HEK293 (cell line): ENCODE data around the gene RBM45.

ENCODE experiments used
- CTCF ChIP-seq: fragments of 450-650 bp; formaldehyde crosslinking; IDR thresholded peaks from 2 replicates; pipeline ENCODE4 v1.5.1; 2016; ENCODE audit warnings: missing biosample characterization, missing genetic modification characterization
- ZBTB17 ChIP-seq: fragments of 450-650 bp; formaldehyde crosslinking; IDR thresholded peaks from 2 replicates; pipeline ENCODE4 v1.5.1; 2016; ENCODE audit warnings: missing biosample characterization, missing genetic modification characterization
- ZBTB26 ChIP-seq: fragments of 450-650 bp; formaldehyde crosslinking; optimal IDR thresholded peaks from 2 replicates; pipeline ENCODE3; 2016; ENCODE audit warnings: missing biosample characterization, mild to moderate bottlenecking, missing genetic modification characterization
- ZNF174 ChIP-seq: fragments of 450-650 bp; formaldehyde crosslinking; IDR thresholded peaks from 2 replicates; pipeline ENCODE4 v1.5.0; 2017; ENCODE audit warnings: missing biosample characterization, mild to moderate bottlenecking, missing genetic modification characterization
- ZNF423 ChIP-seq: fragments of 450-650 bp; formaldehyde crosslinking; IDR thresholded peaks from 2 replicates; pipeline ENCODE4 v1.5.1; 2016; ENCODE audit warnings: missing biosample characterization, missing genetic modification characterization
- ZNF513 ChIP-seq: fragments of 450-650 bp; IDR thresholded peaks from 2 replicates; pipeline ENCODE4 v1.5.1; 2018; ENCODE audit warnings: missing biosample characterization, missing genetic modification characterization

GRCh38 chr2:178105566-178105965 is 6.7 kb upstream of the RBM45 start:
- TF ChIP-seq ZBTB17 (tag by site-specific recombination) (no peak), ZNF423 (no peak), ZNF513 (tag by site-specific recombination) (no peak), ZBTB26 (no peak), CTCF (tag by site-specific recombination) (no peak), ZNF174 (tag by site-specific recombination) (no peak)
